Thyroid gland (tissue), 4 donors: ENCODE results near the gene ITIH5. TPM values are rescaled to one million over a fixed set of nuclear protein-coding genes. Genes with fewer than 3 reads are reported as not detected.

Source experiments
- DNase-seq, 2 donors: peaks; one replicate each; pipeline ENCODE4 v3.0.0-alpha.2; 2019
- H3K27ac ChIP-seq, 3 donors: fragments of 200-600 bp; sonication (generic); 1 replicate in 2 of 3; 2 replicates in 1 of 3; pipeline ENCODE4 v1.5.1; 2016 to 2019; ENCODE audit warnings: mild to moderate bottlenecking in 1 of 3, moderate library complexity in 1 of 3
- H3K27me3 ChIP-seq: fragments of 200-600 bp; sonication (generic); one replicate; pipeline ENCODE4 v1.5.1; 2019
- H3K36me3 ChIP-seq, 2 donors: fragments of 200-600 bp; sonication (generic); one replicate each; pipeline ENCODE4 v1.5.1; 2016 to 2019
- H3K4me1 ChIP-seq, 2 donors: fragments of 200-600 bp; sonication (generic); one replicate each; pipeline ENCODE4 v1.5.1; 2017 to 2019
- H3K4me3 ChIP-seq, 3 donors: fragments of 200-600 bp; sonication (generic); replicated peaks in 1 of 3; 1 replicate in 2 of 3; 2 replicates in 1 of 3; pipeline ENCODE4 v1.5.1; 2016; ENCODE audit warnings: mild to moderate bottlenecking in 1 of 3
- H3K9me3 ChIP-seq: fragments of 200-600 bp; sonication (generic); one replicate; pipeline ENCODE4 v1.5.1; 2017
- CTCF ChIP-seq, 6 experiments: fragments of 200-600 bp in 3 of 6; fragments of 450-650 bp in 3 of 6; sonication (generic) in 3 of 6; IDR thresholded peaks; one replicate each; pipeline ENCODE4 v1.5.1; 2016 to 2019; ENCODE audit warnings: antibody characterized with exemption in 6 of 6, mild to moderate bottlenecking in 2 of 6, inconsistent platforms in 1 of 6, moderate library complexity in 1 of 6
- POLR2A ChIP-seq, 2 donors: fragments of 450-650 bp; IDR thresholded peaks; one replicate each; pipeline ENCODE4 v1.6.1; 2017; ENCODE audit warnings: antibody characterized with exemption in 2 of 2, mild to moderate bottlenecking in 2 of 2, moderate library complexity in 1 of 2
- WGBS, 2 donors: methylation state at CpG; one replicate each; pipeline ENCODE4 v1.1.5; 2017; 5-methylcytosine and 5-hydroxymethylcytosine counted together
- intact Hi-C: fragments of 100-400 bp; cut with DNase I; formaldehyde crosslinking; loops from one replicate; pipeline ENCODE4 v1.15.1; 2023
- total RNA-seq, 4 donors: library from RNA; depleted of rRNA; stranded (reverse); fragments of >200 nt; gene quantifications; one replicate each; pipeline ENCODE4 v1.2.3, GENCODE V29; 2016

Gene ITIH5
- total RNA-seq, 4 donors from 2014 or later = 14.4 to 31.3 (median 20.2) TPM

GRCh38 chr10:7580520-7580919 lies 86.2 kb downstream of the ITIH5 start:
- intact Hi-C loops = no loop called here
- Histone ChIP-seq H3K4me1 (no peaks in the 10 kb centered on the region), H3K9me3 (no peaks in the 10 kb centered on the region), H3K27ac (no peak overlapping the region), H3K4me3 (no peak overlapping the region), H3K36me3 (peaks cover 3 to 6% of the 10 kb centered on the region in 2 donors), H3K27me3 (no peaks in the 10 kb centered on the region)
- 74 to 81% methylated on average over 5 of the region's 5 CpGs for WGBS, 2 donors
- no peak for DNase-seq
- TF ChIP-seq POLR2A (IDR thresholded peaks at IDR 0.05) (no peak), CTCF (IDR thresholded peaks at IDR 0.05) (no peak)

GRCh38 chr10:7579681-7580080 lies 87.1 kb downstream of the ITIH5 start:
- Histone ChIP-seq H3K27me3 (no peaks in the 10 kb centered on the region), H3K36me3 (peaks cover 3 to 6% of the 10 kb centered on the region in 2 donors), H3K27ac (no peak overlapping the region), H3K4me1 (no peaks in the 10 kb centered on the region), H3K9me3 (no peaks in the 10 kb centered on the region), H3K4me3 (no peak overlapping the region)
- no peak for TF ChIP-seq POLR2A (IDR thresholded peaks at IDR 0.05)
- no peak for TF ChIP-seq CTCF (IDR thresholded peaks at IDR 0.05)
- DNase-seq = no peak
- 91 to 96% methylated on average over 11 to 23 of the region's 25 CpGs for WGBS, 2 donors
- intact Hi-C loops = no loop called here

DNA sequence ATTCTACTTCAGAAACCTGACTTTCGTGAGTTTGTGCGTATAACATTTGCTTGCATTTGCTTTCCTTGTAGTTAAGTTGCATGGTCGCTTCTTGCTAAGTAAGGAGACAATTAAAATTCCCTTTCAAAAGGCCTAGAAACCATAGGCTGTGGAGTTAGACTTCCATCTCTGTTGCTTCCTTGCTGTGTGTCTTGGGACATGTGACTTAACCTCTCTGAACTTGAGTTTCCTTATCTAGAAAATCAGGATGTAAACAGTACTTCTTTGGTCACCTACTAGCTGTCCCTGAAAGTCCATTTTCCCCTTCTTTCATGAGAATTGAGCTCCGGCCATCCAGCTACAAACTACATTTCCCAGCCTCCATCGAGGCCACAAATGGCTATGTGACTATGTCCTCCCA lies 89.2 kb downstream of the ITIH5 start:
- WGBS, 2 donors = 91 to 92% methylated on average over 5 of the region's 5 CpGs
- H3K36me3 ChIP-seq = peaks cover 3 to 6% of the 10 kb centered on the region in 2 donors
- H3K9me3 ChIP-seq = no peaks in the 10 kb centered on the region

DNA sequence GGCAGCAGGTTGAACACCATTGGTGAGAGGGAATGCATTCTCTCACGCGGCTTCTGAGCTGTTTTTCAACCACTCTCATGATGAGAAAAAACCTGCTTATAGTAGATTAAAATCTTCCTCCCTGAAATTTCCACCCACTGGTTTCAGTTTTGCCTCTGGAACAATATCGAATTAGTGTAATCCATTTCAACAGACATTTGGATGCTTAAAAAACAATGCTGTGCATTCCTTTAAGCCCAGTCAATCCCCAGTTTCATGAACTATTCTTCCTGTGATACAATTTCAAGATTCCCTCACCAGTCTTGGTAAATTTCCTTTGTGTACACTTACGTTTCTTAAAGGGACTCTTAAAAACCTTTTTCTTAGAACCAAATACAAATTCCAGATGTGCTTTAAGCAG lies 89.6 kb downstream of the ITIH5 start:
- no peak for DNase-seq
- Histone ChIP-seq H3K27me3 (no peaks in the 10 kb centered on the region), H3K27ac (no peak overlapping the region), H3K4me3 (no peak overlapping the region), H3K9me3 (no peaks in the 10 kb centered on the region), H3K4me1 (no peaks in the 10 kb centered on the region), H3K36me3 (peaks cover 3 to 6% of the 10 kb centered on the region in 2 donors)
- TF ChIP-seq POLR2A (IDR thresholded peaks at IDR 0.05) = no peak
- intact Hi-C loops = no loop called here
- 68 to 69% methylated on average over 4 of the region's 4 CpGs for WGBS, 2 donors

More for the DNA sequence above, 89.2 kb downstream of the ITIH5 start:
- no peaks in the 10 kb centered on the region for H3K27me3 ChIP-seq
- H3K27ac ChIP-seq = no peak overlapping the region
- no peak for TF ChIP-seq POLR2A (IDR thresholded peaks at IDR 0.05)
- TF ChIP-seq CTCF (IDR thresholded peaks at IDR 0.05) = no peak
- intact Hi-C loops = no loop called here
- no peaks in the 10 kb centered on the region for H3K4me1 ChIP-seq
- DNase-seq = no peak
- no peak overlapping the region for H3K4me3 ChIP-seq

GRCh38 chr10:7576340-7576739 lies 90.4 kb downstream of the ITIH5 start:
- 79 to 84% methylated on average over 10 to 21 of the region's 21 CpGs for WGBS, 2 donors

More at GRCh38 chr10:7576340-7576739, 90.4 kb downstream of the ITIH5 start:
- intact Hi-C loops = no loop called here
- no peak overlapping the region for H3K4me3 ChIP-seq
- peaks cover 3 to 6% of the 10 kb centered on the region in 2 donors for H3K36me3 ChIP-seq
- DNase-seq = no peak
- H3K27me3 ChIP-seq = no peaks in the 10 kb centered on the region
- H3K9me3 ChIP-seq = no peaks in the 10 kb centered on the region
- H3K4me1 ChIP-seq = no peaks in the 10 kb centered on the region
- H3K27ac ChIP-seq = no peak overlapping the region
- TF ChIP-seq POLR2A (IDR thresholded peaks at IDR 0.05) = no peak
- no peak for TF ChIP-seq CTCF (IDR thresholded peaks at IDR 0.05)
